ENCODE measurements around the gene COL5A1.

Gene COL5A1

GRCh38 chr9:134694714-134695113 lies 53.1 kb downstream of the COL5A1 start:
- Histone ChIP-seq H3K4me3 (ENCODE audit: low read depth in 1 of 2, low read length in 2 of 2) (no peak overlapping the region), H4K20me1 (ENCODE audit: insufficient read depth, low read length) (no peaks in the 10 kb centered on the region; the same call in 1 of the 2 replicates), H2AFZ (ENCODE audit: low read depth, low read length) (no peak overlapping the region), H3K9ac (ENCODE audit: low read depth, low read length) (no peak overlapping the region), H3K9me3 (ENCODE audit: insufficient read depth, low read length, severe bottlenecking) (no peaks in the 10 kb centered on the region), H3K27me3 (ENCODE audit: insufficient read depth, low read length, poor library complexity) (no peaks in the 10 kb centered on the region), H3K4me1 (ENCODE audit: insufficient read depth, low read length) (peaks cover 7% of the 10 kb centered on the region), H3K79me2 (ENCODE audit: insufficient read depth, low read length) (no peaks in the 10 kb centered on the region), H3K4me2 (ENCODE audit: insufficient read depth, low read length) (no peak overlapping the region), H3K27ac (ENCODE audit: low read length) (no peak overlapping the region), H3K36me3 (ENCODE audit: insufficient read depth, low read length) (no peaks in the 10 kb centered on the region)
- ATAC-seq (ENCODE audit: insufficient read depth, low read depth): no peak
- no peak for DNase-seq
- no peak for TF ChIP-seq EZH2 (IDR thresholded peaks at IDR 0.05; ENCODE audit: borderline replicate concordance, low read depth, low read length, severe bottlenecking)
- TF ChIP-seq, protein P1, sequence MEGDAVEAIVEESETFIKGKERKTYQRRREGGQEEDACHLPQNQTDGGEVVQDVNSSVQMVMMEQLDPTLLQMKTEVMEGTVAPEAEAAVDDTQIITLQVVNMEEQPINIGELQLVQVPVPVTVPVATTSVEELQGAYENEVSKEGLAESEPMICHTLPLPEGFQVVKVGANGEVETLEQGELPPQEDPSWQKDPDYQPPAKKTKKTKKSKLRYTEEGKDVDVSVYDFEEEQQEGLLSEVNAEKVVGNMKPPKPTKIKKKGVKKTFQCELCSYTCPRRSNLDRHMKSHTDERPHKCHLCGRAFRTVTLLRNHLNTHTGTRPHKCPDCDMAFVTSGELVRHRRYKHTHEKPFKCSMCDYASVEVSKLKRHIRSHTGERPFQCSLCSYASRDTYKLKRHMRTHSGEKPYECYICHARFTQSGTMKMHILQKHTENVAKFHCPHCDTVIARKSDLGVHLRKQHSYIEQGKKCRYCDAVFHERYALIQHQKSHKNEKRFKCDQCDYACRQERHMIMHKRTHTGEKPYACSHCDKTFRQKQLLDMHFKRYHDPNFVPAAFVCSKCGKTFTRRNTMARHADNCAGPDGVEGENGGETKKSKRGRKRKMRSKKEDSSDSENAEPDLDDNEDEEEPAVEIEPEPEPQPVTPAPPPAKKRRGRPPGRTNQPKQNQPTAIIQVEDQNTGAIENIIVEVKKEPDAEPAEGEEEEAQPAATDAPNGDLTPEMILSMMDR (IDR thresholded peaks at IDR 0.05; ENCODE audit: borderline replicate concordance, extremely low read depth, low read length, poor library complexity, severe bottlenecking): no peak

DNA sequence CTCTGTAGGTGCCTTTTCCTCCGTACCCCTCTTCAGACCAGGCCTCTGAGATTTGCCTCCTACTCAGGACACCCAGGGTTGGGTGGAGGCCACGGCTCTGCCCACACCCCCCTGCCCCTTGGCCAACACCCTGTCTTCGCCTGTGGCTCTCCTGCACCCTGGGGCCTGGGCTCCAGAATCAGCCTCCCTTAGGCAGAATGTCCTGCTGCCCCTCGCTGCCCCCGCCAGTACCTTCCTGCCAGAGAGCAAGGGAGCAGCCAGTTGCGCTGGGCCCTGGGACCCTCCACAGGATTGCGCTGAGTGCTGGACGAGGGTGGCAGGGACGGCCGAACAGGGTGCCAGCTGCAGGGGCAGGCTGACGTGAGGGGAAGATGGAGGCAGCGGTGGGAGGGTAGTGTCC lies 53.5 kb downstream of the COL5A1 start:
- no peak overlapping the region for H3K4me3 ChIP-seq (ENCODE audit: low read depth in 1 of 2, low read length in 2 of 2)
- H3K4me2 ChIP-seq (ENCODE audit: insufficient read depth, low read length): no peak overlapping the region
- TF ChIP-seq, protein P1 (IDR thresholded peaks at IDR 0.05; ENCODE audit: borderline replicate concordance, extremely low read depth, low read length, poor library complexity, severe bottlenecking): no peak
- no peak for TF ChIP-seq EZH2 (IDR thresholded peaks at IDR 0.05; ENCODE audit: borderline replicate concordance, low read depth, low read length, severe bottlenecking)
- H3K79me2 ChIP-seq (ENCODE audit: insufficient read depth, low read length): no peaks in the 10 kb centered on the region
- no peaks in the 10 kb centered on the region for H3K27me3 ChIP-seq (ENCODE audit: insufficient read depth, low read length, poor library complexity)
- no peak overlapping the region for H2AFZ ChIP-seq (ENCODE audit: low read depth, low read length)
- no peaks in the 10 kb centered on the region; the same call in 1 of the 2 replicates for H4K20me1 ChIP-seq (ENCODE audit: insufficient read depth, low read length)
- no peak overlapping the region for H3K9ac ChIP-seq (ENCODE audit: low read depth, low read length)
- ATAC-seq (ENCODE audit: insufficient read depth, low read depth) (no peak), DNase-seq (no peak)
- H3K4me1 ChIP-seq (ENCODE audit: insufficient read depth, low read length): peaks cover 7% of the 10 kb centered on the region
- no peaks in the 10 kb centered on the region for H3K9me3 ChIP-seq (ENCODE audit: insufficient read depth, low read length, severe bottlenecking)
- H3K36me3 ChIP-seq (ENCODE audit: insufficient read depth, low read length): no peaks in the 10 kb centered on the region
- H3K27ac ChIP-seq (ENCODE audit: low read length): no peak overlapping the region

DNA sequence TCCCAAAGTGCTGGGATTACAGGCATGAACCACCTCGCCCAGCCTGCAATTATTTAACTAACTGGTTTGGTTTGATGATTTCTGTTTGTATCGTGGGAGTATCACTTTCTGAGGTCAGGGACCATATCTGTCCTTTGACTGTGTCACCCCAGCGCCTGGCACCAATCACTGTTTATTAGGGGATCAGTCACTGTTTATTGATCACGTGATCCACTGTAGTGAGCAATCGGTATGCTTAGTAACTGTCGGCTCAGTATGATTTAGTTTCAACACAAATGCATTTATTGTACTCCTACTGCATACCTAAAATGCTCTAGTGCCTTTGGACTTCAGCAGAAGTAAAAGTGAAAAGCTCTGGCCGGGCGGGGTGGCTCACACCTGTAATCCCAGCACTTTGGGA lies 54.8 kb downstream of the COL5A1 start:
- ATAC-seq (ENCODE audit: insufficient read depth, low read depth) (no peak), DNase-seq (no peak)
- Histone ChIP-seq H3K4me1 (ENCODE audit: insufficient read depth, low read length) (peaks cover 7% of the 10 kb centered on the region), H3K9me3 (ENCODE audit: insufficient read depth, low read length, severe bottlenecking) (no peaks in the 10 kb centered on the region), H3K27me3 (ENCODE audit: insufficient read depth, low read length, poor library complexity) (no peaks in the 10 kb centered on the region), H3K9ac (ENCODE audit: low read depth, low read length) (no peak overlapping the region), H3K27ac (ENCODE audit: low read length) (no peak overlapping the region), H3K36me3 (ENCODE audit: insufficient read depth, low read length) (no peaks in the 10 kb centered on the region), H3K4me3 (ENCODE audit: low read depth in 1 of 2, low read length in 2 of 2) (no peak overlapping the region), H3K79me2 (ENCODE audit: insufficient read depth, low read length) (no peaks in the 10 kb centered on the region), H2AFZ (ENCODE audit: low read depth, low read length) (no peak overlapping the region), H3K4me2 (ENCODE audit: insufficient read depth, low read length) (no peak overlapping the region), H4K20me1 (ENCODE audit: insufficient read depth, low read length) (no peaks in the 10 kb centered on the region; the same call in 1 of the 2 replicates)
- no peak for TF ChIP-seq EZH2 (IDR thresholded peaks at IDR 0.05; ENCODE audit: borderline replicate concordance, low read depth, low read length, severe bottlenecking)
- TF ChIP-seq, protein P1 (IDR thresholded peaks at IDR 0.05; ENCODE audit: borderline replicate concordance, extremely low read depth, low read length, poor library complexity, severe bottlenecking): no peak

- no peak overlapping the region for H3K27ac ChIP-seq (ENCODE audit: low read length)
- no peak overlapping the region for H3K4me2 ChIP-seq (ENCODE audit: insufficient read depth, low read length)
- H3K27me3 ChIP-seq (ENCODE audit: insufficient read depth, low read length, poor library complexity): no peaks in the 10 kb centered on the region
These were observed 56.5 kb downstream of the COL5A1 start for GRCh38 chr9:134698111-134698510.

More at GRCh38 chr9:134698111-134698510, 56.5 kb downstream of the COL5A1 start:
- H3K36me3 ChIP-seq (ENCODE audit: insufficient read depth, low read length): no peaks in the 10 kb centered on the region
- H3K9ac ChIP-seq (ENCODE audit: low read depth, low read length): no peak overlapping the region
- H2AFZ ChIP-seq (ENCODE audit: low read depth, low read length): no peak overlapping the region
- no peaks in the 10 kb centered on the region for H3K9me3 ChIP-seq (ENCODE audit: insufficient read depth, low read length, severe bottlenecking)
- no peak for DNase-seq
- H4K20me1 ChIP-seq (ENCODE audit: insufficient read depth, low read length): no peaks in the 10 kb centered on the region; the same call in 1 of the 2 replicates
- no peak for TF ChIP-seq EZH2 (IDR thresholded peaks at IDR 0.05; ENCODE audit: borderline replicate concordance, low read depth, low read length, severe bottlenecking)
- TF ChIP-seq, protein P1 (IDR thresholded peaks at IDR 0.05; ENCODE audit: borderline replicate concordance, extremely low read depth, low read length, poor library complexity, severe bottlenecking): no peak
- no peak overlapping the region for H3K4me3 ChIP-seq (ENCODE audit: low read depth in 1 of 2, low read length in 2 of 2)
- 0 out of 3 replicates have a peak, but pooled peaks have one; percentile 7 for ATAC-seq (ENCODE audit: insufficient read depth, low read depth)
- H3K4me1 ChIP-seq (ENCODE audit: insufficient read depth, low read length): peaks cover 4% of the 10 kb centered on the region
- no peaks in the 10 kb centered on the region for H3K79me2 ChIP-seq (ENCODE audit: insufficient read depth, low read length)

Data from DND-41 (cell line).